Aortic smooth muscle cell (primary cell): ENCODE measurements around the gene GJB6. TPM values are rescaled to one million over a fixed set of nuclear protein-coding genes. Genes with fewer than 3 reads are reported as not detected.

Experiments
- total RNA-seq: library from RNA; depleted of rRNA; stranded (reverse); fragments of >200 nt; gene quantifications from 2 replicates; pipeline ENCODE4 v1.2.3, GENCODE V29; 2014

The GJB6 gene
- total RNA-seq: not detected in 2 replicates

DNA sequence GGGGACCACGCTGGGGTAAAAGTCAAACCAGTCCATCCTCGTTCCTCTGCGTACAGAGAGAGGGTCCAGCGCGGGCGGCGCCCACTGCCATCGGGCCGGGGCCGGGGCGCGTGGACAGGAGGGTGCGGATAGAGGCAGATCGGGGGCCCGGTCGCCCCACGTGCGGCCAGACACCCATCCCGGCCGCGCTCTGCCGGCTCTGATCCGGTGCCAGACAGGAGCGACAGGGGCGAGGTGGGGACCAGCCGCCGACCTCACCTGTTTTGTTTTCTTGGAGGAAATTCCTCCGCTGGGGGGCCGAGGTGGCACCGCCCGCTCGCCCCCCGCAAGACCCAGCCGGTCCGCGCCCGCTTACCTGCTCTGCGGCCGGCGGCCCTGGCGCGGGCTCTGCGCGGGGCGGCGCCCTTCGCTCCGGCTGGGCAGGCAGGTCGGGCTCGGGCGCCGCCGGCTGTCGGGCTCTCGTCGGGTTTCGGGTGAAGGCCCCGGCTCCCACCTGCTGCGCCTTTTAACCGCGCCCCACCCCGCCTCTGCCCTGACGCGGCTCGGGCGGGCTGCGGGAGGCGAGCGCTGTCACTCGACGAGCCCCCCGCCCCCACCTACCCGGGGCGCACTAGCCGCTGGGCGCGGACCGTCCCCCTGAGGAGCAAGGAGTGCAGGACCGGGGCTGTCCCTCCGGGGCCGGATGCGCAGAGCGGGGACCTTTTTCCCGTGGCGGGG lies at the start of gene GJB6:
TSS of gene GJB6 (minus strand) at position 481 of the 717 bp plus-strand sequence. CDS start 8,839 bp downstream, outside the sequence.

DNA sequence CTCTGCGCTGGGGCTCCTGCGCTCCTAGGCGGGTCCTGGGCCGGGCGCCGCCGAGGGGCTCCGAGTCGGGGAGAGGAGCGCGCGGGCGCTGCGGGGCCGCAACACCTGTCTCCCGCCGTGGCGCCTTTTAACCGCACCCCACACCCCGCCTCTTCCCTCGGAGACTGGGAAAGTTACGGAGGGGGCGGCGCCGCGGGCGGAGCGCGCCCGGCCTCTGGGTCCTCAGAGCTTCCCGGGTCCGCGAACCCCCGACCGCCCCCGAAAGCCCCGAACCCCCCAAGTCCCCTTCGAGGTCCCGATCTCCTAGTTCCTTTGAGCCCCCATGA lies 39.3 kb downstream of the GJB6 start, which contains the start of gene GJB2:
TSS of gene GJB2 (minus strand) at position 103 of the 326 bp plus-strand sequence. CDS start 3,357 bp downstream, outside the sequence.

Other genes starting within 250 kb of the GJB6 start
- gene GJA3, start 71.3 kb downstream of the GJB6 start, total RNA-seq: under 0.01 and 0.06 TPM in 2 replicates
- gene GJB2, start 39.4 kb downstream of the GJB6 start, total RNA-seq: 0.06 TPM in 1 of 2 replicates, not detected in the other